IMR-90 (cell line): Measurements from ENCODE around the gene ELL. TPM values are rescaled to one million over a fixed set of nuclear protein-coding genes. Genes with fewer than 3 reads are reported as not detected.

Experiments used
- ATAC-seq: fragments of 200-7000 bp; cut with Tn5 transposase; 2 replicates; pipeline ENCODE4 v1.9.1; 2020; ENCODE audit warnings: low read depth, mild to moderate bottlenecking, moderate library complexity
- BruUV-seq: library from RNA; stranded (reverse); fragments of 400-500 nt; replicated peaks from 2 replicates; lab custom pipeline; 2021; lab: Mats Ljungman, UMichigan
- CTCF ChIA-PET: fragments of 300-600 bp; formaldehyde crosslinking; extraction: SDS; loops from one replicate; lab custom pipeline; 2021; ENCODE audit warnings: antibody characterized with exemption; lab: Yijun Ruan, JAX
- POLR2A ChIA-PET: fragments of 300-600 bp; sonication (Branson Sonifier 250); formaldehyde crosslinking; loops from one replicate; lab custom pipeline; 2022; ENCODE audit warnings: antibody characterized with exemption; ENCODE audit not compliant: unreplicated experiment; lab: Charles Lee
- DNase-seq: peaks from one replicate; pipeline ENCODE4 v3.0.0; 2013
- H2AFZ ChIP-seq: replicated peaks from 2 replicates; pipeline ENCODE3; 2013; ENCODE audit warnings: low read length, mild to moderate bottlenecking; ENCODE audit not compliant: poor library complexity
- H2AK5ac ChIP-seq: 2 replicates; pipeline ENCODE4 v1.6.1; 2013; ENCODE audit warnings: low read depth, low read length, inconsistent platforms
- H2AK9ac ChIP-seq: replicated peaks from 2 replicates; pipeline ENCODE3; 2013; ENCODE audit warnings: mild to moderate bottlenecking, low read depth, low read length, moderate library complexity; ENCODE audit not compliant: poor library complexity
- H2BK120ac ChIP-seq: 2 replicates; pipeline ENCODE4 v1.6.1; 2013; ENCODE audit warnings: low read depth, low read length, inconsistent platforms
- H2BK15ac ChIP-seq: 3 replicates; pipeline ENCODE4 v1.6.1; 2013; ENCODE audit warnings: low read depth, low read length, inconsistent platforms
- H2BK20ac ChIP-seq: 2 replicates; pipeline ENCODE4 v1.6.1; 2013; ENCODE audit warnings: low read depth, mild to moderate bottlenecking, inconsistent platforms, low read length, moderate library complexity
- H2BK5ac ChIP-seq: 2 replicates; pipeline ENCODE4 v1.6.1; 2013; ENCODE audit warnings: mild to moderate bottlenecking, low read depth, low read length, inconsistent platforms; ENCODE audit not compliant: poor library complexity, severe bottlenecking
- H3K14ac ChIP-seq: replicated peaks from 2 replicates; pipeline ENCODE4 v1.6.1; 2013; ENCODE audit warnings: low read depth, low read length, inconsistent platforms
- H3K18ac ChIP-seq: 2 replicates; pipeline ENCODE4 v1.6.1; 2013; ENCODE audit warnings: low read depth, low read length, control low read depth
- H3K23ac ChIP-seq: 2 replicates; pipeline ENCODE4 v1.6.1; 2013; ENCODE audit warnings: low read depth, low read length, inconsistent platforms
- H3K27ac ChIP-seq: 2 replicates; pipeline ENCODE4 v1.5.1; 2013; ENCODE audit warnings: mild to moderate bottlenecking, control low read depth, low read length; ENCODE audit not compliant: insufficient read depth
- H3K27me3 ChIP-seq: 2 replicates; pipeline ENCODE4 v1.6.1; 2013; ENCODE audit warnings: low read length; ENCODE audit not compliant: control insufficient read depth, insufficient read depth
- H3K36me3 ChIP-seq: 2 replicates; pipeline ENCODE4 v1.6.1; 2013; ENCODE audit warnings: low read length, mixed read lengths; ENCODE audit not compliant: control insufficient read depth, insufficient read depth
- H3K4ac ChIP-seq: 2 replicates; pipeline ENCODE4 v1.6.1; 2013; ENCODE audit warnings: low read depth, low read length, inconsistent platforms
- H3K4me1 ChIP-seq: 2 replicates; pipeline ENCODE4 v1.6.1; 2013; ENCODE audit warnings: low read length, mixed read lengths; ENCODE audit not compliant: control insufficient read depth, insufficient read depth
- H3K4me2 ChIP-seq: 2 replicates; pipeline ENCODE4 v1.6.1; 2013; ENCODE audit warnings: low read depth, mild to moderate bottlenecking, control low read depth, low read length, moderate library complexity
- H3K4me3 ChIP-seq: 2 replicates; pipeline ENCODE4 v1.5.1; 2013; ENCODE audit warnings: low read depth, mild to moderate bottlenecking, control low read depth, low read length, moderate library complexity; ENCODE audit not compliant: insufficient read depth
- H3K56ac ChIP-seq: 2 replicates; pipeline ENCODE4 v1.6.1; 2013; ENCODE audit warnings: low read length, inconsistent platforms; ENCODE audit not compliant: insufficient read depth; ENCODE audit errors: extremely low read depth
- H3K79me1 ChIP-seq, 2 experiments: 2 replicates each; pipeline ENCODE4 v1.6.1; 2013; ENCODE audit warnings: low read length in 2 of 2, inconsistent platforms in 1 of 2, low read depth in 1 of 2
- H3K9ac ChIP-seq: 2 replicates; pipeline ENCODE4 v1.6.1; 2013; ENCODE audit warnings: low read depth, low read length, control low read depth
- H3K9me1 ChIP-seq: 2 replicates; pipeline ENCODE4 v1.6.1; 2013; ENCODE audit warnings: low read length, inconsistent platforms; ENCODE audit not compliant: insufficient read depth
- H3K9me3 ChIP-seq: 2 replicates; pipeline ENCODE4 v1.6.1; 2013; ENCODE audit warnings: low read length; ENCODE audit not compliant: control insufficient read depth, insufficient read depth
- H4K20me1 ChIP-seq: 2 replicates; pipeline ENCODE4 v1.6.1; 2013; ENCODE audit warnings: low read length, inconsistent platforms; ENCODE audit not compliant: insufficient read depth
- H4K5ac ChIP-seq: 2 replicates; pipeline ENCODE4 v1.6.1; 2013; ENCODE audit warnings: mild to moderate bottlenecking, low read depth, low read length, control low read depth
- H4K8ac ChIP-seq, 2 experiments: 2 replicates each; pipeline ENCODE4 v1.6.1; 2013; ENCODE audit warnings: low read depth in 2 of 2, low read length in 2 of 2, control low read depth in 1 of 2, inconsistent platforms in 1 of 2
- H4K91ac ChIP-seq: 2 replicates; pipeline ENCODE4 v1.6.1; 2013; ENCODE audit warnings: low read depth, low read length, inconsistent platforms; ENCODE audit not compliant: insufficient read depth
- WGBS, 2 experiments: methylation state at CpG; one replicate each; pipeline versions ENCODE4 v1.1.5 to v1.1.7; 2013; ENCODE audit warnings: missing lambda C conversion rate in 2 of 2; ENCODE audit not compliant: insufficient read length in 1 of 2; ENCODE audit errors: extremely low coverage in 2 of 2; 5-methylcytosine and 5-hydroxymethylcytosine counted together
- dilution Hi-C: fragments of 300-500 bp; cut with HindIII; formaldehyde crosslinking; loops from one replicate; pipeline ENCODE4 v1.14.3; 2018; ENCODE audit warnings: low sequenced_read_pairs; ENCODE audit not compliant: unreplicated experiment
- in situ Hi-C: fragments of 300-500 bp; cut with MboI; formaldehyde crosslinking; loops from 3 replicates; pipeline ENCODE4 v1.14.3; 2019; ENCODE audit warnings: low sequenced_read_pairs, inconsistent platforms, mixed read lengths
- intact Hi-C: fragments of 100-400 bp; cut with micrococcal nuclease; formaldehyde crosslinking; loops from 2 replicates; pipeline ENCODE4 v1.10.0; 2022
- polyA plus RNA-seq, 3 experiments: library from polyadenylated mRNA; depleted of rRNA; stranded (reverse); fragments of >200 nt; gene quantifications; 2 replicates each; pipeline ENCODE4 v1.2.3, GENCODE V29; 2012; ENCODE audit warnings: low replicate concordance in 1 of 3
- total RNA-seq: library from RNA; depleted of rRNA; stranded (reverse); fragments of >200 nt; gene quantifications from 2 replicates; pipeline ENCODE4 v1.2.3, GENCODE V29; 2012
- TF ChIP-seq, protein P1 (sequence below): conservative IDR thresholded peaks from 2 replicates; pipeline ENCODE4 v1.5.1; 2012; ENCODE audit warnings: mild to moderate bottlenecking, low read depth, low read length, improper control_type of control experiment

ELL gene
- total and polyA plus RNA-seq, 2 of the 4 experiments (the other 2 are of a cell fraction): 6.3 to 13.1 TPM

DNA sequence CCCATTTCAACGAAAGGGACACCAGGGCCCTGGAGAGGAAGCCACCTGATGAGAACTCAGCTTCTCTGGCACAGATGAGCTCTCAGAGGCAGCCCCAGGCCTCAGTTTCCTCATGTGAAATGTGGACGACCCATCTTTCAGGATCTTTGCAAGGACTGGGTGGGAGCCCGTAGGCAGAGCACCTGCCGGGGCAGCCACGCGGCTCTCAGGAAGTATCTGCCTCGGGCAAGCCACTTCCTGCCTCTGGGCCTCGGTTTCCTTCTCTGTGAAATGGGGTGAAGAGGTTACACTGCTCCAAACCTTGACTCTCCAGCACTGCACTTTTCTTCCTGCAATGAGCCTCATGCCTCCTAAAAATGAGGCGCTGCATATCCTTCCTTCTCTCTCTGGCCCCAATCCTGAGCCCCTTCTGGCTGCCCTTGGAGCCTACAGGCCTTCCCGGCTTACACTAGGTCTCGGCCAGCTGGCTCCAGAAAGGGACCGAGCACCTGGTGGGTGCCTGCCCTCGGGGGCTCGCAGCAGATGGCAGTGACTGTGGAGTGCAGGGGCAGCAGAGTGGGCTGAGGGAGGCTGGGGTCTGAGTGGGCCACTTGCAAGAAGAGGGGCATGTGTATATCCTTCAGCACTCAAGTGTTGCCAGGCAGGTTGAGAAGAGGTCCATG, 99.2 kb downstream of the ELL start:
- Histone ChIP-seq H3K14ac (no peak overlapping the region), H4K20me1 (peaks cover 67% of the 10 kb centered on the region)

More for the DNA sequence above, 99.2 kb downstream of the ELL start:
- Histone ChIP-seq H3K23ac (no peak overlapping the region), H3K56ac (no peak overlapping the region), H3K9ac (no peak overlapping the region), H2BK120ac (no peak overlapping the region), H4K91ac (no peak overlapping the region), H2AK9ac (peak overlapping the region; percentile 9), H4K5ac (no peak overlapping the region), H3K4me2 (no peak overlapping the region), H2BK20ac (no peak overlapping the region), H3K4me3 (no peak overlapping the region), H3K9me1 (peaks cover 27% of the 10 kb centered on the region), H3K9me3 (no peaks in the 10 kb centered on the region), H3K79me1 (peaks cover 4 to 72% of the 10 kb centered on the region in 2 experiments), H3K18ac (no peak overlapping the region), H3K27me3 (no peaks in the 10 kb centered on the region), H2AK5ac (no peak overlapping the region), H3K4me1 (peaks cover 22% of the 10 kb centered on the region), H2BK5ac (no peak overlapping the region), H4K8ac (no peak overlapping the region), H3K36me3 (no peaks in the 10 kb centered on the region; the same call in 1 of the 2 replicates), H2BK15ac (no peak overlapping the region), H3K27ac (no peak overlapping the region), H2AFZ (no peak overlapping the region), H3K4ac (no peak overlapping the region)
- ATAC-seq (no peak), DNase-seq (no peak)
- intact Hi-C loops (no loop called here), dilution Hi-C loops (no loop called here), in situ Hi-C loops (no loop called here)
- TF ChIP-seq, protein P1, sequence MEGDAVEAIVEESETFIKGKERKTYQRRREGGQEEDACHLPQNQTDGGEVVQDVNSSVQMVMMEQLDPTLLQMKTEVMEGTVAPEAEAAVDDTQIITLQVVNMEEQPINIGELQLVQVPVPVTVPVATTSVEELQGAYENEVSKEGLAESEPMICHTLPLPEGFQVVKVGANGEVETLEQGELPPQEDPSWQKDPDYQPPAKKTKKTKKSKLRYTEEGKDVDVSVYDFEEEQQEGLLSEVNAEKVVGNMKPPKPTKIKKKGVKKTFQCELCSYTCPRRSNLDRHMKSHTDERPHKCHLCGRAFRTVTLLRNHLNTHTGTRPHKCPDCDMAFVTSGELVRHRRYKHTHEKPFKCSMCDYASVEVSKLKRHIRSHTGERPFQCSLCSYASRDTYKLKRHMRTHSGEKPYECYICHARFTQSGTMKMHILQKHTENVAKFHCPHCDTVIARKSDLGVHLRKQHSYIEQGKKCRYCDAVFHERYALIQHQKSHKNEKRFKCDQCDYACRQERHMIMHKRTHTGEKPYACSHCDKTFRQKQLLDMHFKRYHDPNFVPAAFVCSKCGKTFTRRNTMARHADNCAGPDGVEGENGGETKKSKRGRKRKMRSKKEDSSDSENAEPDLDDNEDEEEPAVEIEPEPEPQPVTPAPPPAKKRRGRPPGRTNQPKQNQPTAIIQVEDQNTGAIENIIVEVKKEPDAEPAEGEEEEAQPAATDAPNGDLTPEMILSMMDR: no peak
- BruUV-seq: no TSS peak
- WGBS, 2 experiments: 91% methylated on average over 6 of the region's 14 CpGs; no CpG with 5 or more reads in 1 of the 2 experiments
- ChIA-PET CTCF (no interaction called here), POLR2A (no interaction called here)
